SK-N-MC (cell line): ENCODE data around the gene FUOM.

Experiments used
- EZH2 ChIP-seq: fragments of 200-600 bp; sonication (generic); IDR thresholded peaks from one replicate; pipeline ENCODE4 v1.6.1; 2017; ENCODE audit warnings: antibody characterized with exemption
- POLR2AphosphoS5 ChIP-seq: IDR thresholded peaks from 2 replicates; pipeline ENCODE4 v1.6.1; 2012; ENCODE audit warnings: mild to moderate bottlenecking, low read depth, low read length, borderline replicate concordance

DNA sequence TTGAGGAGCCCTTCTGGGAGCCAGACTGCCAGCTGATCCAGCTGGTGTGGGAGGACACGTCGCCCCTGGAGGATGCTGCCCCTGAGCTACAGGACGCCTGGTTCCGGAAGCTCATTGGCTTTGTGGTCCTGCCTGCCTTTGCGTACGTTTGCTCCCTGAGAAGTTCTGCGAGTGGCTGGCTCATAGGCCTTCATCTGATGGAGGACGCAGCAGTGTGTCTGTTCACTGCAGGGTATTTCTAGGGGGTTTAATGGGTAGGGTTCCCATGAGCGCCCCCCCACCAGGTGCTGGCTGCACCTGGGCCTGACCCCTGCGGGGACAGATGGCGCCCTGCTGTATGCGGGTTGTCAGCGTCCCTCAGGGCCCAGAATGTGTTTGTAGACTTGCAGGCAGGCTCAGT is 26.3 kb upstream of the FUOM start:
- TF ChIP-seq POLR2AphosphoS5 (no peak), EZH2 (no peak)
